Esophagus muscularis mucosa (tissue), 4 donors: ENCODE data around the gene SUGP2.
"Not testable (repeated sequence)": the region's sequence is repeated elsewhere in the genome, so short reads cannot be mapped to it uniquely, and the experiment has no call there.

ENCODE experiments used
- EP300 ChIP-seq: sonication (generic); formaldehyde crosslinking; IDR thresholded peaks from one replicate; pipeline ENCODE4 v1.6.1; 2017; ENCODE audit warnings: antibody characterized with exemption
- POLR2A ChIP-seq: fragments of 450-650 bp; IDR thresholded peaks from one replicate; pipeline ENCODE4 v1.6.1; 2017; ENCODE audit warnings: antibody characterized with exemption, moderate library complexity, mild to moderate bottlenecking, low read depth
- TF ChIP-seq, protein P1 (sequence below), 3 experiments: fragments of 200-600 bp in 2 of 3; fragments of 450-650 bp in 1 of 3; sonication (generic) in 2 of 3; IDR thresholded peaks; one replicate each; pipeline ENCODE4 v1.5.1; 2017 to 2019; ENCODE audit warnings: antibody characterized with exemption in 3 of 3, mild to moderate bottlenecking in 2 of 3, moderate library complexity in 1 of 3

DNA sequence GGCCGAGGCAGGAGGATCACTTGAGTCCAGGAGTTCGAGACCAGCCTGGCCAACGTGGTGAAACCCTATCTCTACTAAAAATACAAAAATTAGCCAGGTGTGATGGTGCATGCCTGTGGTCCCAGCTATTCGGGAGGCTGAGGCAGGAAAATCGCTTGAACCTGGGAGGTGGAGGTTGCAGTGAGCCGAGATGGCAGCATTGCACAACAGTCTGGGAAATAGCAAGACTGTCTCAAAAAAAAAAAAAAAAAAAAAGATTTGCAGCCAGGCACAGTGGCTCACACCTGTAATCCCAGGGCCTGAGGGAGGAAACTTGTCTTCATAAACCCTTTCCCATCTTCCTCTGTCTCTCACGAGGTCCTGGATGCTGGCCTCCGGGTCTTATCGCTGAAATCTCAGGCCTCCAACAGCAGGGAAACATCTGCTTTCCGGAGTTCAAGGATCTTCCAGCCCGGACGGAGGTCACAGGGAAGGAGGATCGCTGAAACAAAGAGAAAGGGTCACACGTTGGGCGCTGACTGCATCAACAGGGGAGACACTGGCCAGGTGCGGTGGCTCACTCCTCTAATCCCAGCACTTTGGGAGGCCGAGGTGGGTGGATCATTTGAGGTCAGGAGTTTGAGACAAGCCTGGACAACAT, 80.8 kb downstream of the SUGP2 start:
- TF ChIP-seq, protein P1, sequence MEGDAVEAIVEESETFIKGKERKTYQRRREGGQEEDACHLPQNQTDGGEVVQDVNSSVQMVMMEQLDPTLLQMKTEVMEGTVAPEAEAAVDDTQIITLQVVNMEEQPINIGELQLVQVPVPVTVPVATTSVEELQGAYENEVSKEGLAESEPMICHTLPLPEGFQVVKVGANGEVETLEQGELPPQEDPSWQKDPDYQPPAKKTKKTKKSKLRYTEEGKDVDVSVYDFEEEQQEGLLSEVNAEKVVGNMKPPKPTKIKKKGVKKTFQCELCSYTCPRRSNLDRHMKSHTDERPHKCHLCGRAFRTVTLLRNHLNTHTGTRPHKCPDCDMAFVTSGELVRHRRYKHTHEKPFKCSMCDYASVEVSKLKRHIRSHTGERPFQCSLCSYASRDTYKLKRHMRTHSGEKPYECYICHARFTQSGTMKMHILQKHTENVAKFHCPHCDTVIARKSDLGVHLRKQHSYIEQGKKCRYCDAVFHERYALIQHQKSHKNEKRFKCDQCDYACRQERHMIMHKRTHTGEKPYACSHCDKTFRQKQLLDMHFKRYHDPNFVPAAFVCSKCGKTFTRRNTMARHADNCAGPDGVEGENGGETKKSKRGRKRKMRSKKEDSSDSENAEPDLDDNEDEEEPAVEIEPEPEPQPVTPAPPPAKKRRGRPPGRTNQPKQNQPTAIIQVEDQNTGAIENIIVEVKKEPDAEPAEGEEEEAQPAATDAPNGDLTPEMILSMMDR (IDR thresholded peaks at IDR 0.05) = not testable (repeated sequence)
- not testable (repeated sequence) for TF ChIP-seq POLR2A, EP300
